BE2C (cell line): ENCODE results near the gene MAGI2.
"Not testable (repeated sequence)": the region's sequence is repeated elsewhere in the genome, so short reads cannot be mapped to it uniquely, and the experiment has no call there.

Experiments used
- DNase-seq: peaks from one replicate; pipeline ENCODE4 v3.0.0-alpha.2; 2020
- H3K27me3 ChIP-seq: fragments of 250-450 bp; sonication (Bioruptor Pico); 2 replicates; pipeline ENCODE4 v1.5.1; 2020; ENCODE audit warnings: mild to moderate bottlenecking
- H3K36me3 ChIP-seq: fragments of 250-450 bp; sonication (Bioruptor Pico); 2 replicates; pipeline ENCODE4 v1.5.1; 2020; ENCODE audit warnings: mild to moderate bottlenecking
- H3K4me1 ChIP-seq: fragments of 250-450 bp; sonication (Bioruptor Pico); 2 replicates; pipeline ENCODE4 v1.5.1; 2020
- H3K4me3 ChIP-seq: 2 replicates; pipeline ENCODE4 v1.5.1; 2011; ENCODE audit warnings: low read depth, low read length
- H3K9me3 ChIP-seq: fragments of 250-450 bp; sonication (Bioruptor Pico); 2 replicates; pipeline ENCODE4 v1.5.1; 2020
- TF ChIP-seq, protein P1 (sequence below): IDR thresholded peaks from 2 replicates; pipeline ENCODE4 v1.5.1; 2012; ENCODE audit warnings: mild to moderate bottlenecking, low read depth, low read length

MAGI2 gene

DNA sequence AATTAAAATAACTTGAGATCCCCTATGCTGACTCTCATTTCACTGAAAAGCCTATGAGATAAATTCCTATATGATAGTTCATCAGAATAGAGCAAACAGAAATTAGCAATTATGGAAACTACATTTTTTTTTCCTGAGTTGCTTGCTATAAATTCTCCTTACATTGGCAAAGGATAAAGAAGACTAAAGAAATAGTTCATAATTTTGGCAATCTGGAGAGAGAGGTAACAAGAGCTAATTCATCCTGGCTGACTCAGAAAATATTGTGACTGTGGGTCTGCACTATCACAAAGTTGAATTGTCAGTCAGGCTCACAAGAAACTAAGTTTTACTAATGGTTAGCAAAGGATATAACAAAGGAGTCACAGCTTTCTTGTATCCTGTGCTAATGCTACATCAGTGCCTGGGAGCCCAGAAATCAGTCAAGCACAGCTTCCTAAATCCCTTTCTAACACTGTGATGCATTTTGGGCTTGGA lies 483.0 kb downstream of the MAGI2 start:
- Histone ChIP-seq H3K4me3 (no peak overlapping the region), H3K36me3 (no peaks in the 10 kb centered on the region), H3K9me3 (no peaks in the 10 kb centered on the region), H3K4me1 (no peaks in the 10 kb centered on the region), H3K27me3 (no peaks in the 10 kb centered on the region; the same call in 1 of the 2 replicates)
- TF ChIP-seq, protein P1, sequence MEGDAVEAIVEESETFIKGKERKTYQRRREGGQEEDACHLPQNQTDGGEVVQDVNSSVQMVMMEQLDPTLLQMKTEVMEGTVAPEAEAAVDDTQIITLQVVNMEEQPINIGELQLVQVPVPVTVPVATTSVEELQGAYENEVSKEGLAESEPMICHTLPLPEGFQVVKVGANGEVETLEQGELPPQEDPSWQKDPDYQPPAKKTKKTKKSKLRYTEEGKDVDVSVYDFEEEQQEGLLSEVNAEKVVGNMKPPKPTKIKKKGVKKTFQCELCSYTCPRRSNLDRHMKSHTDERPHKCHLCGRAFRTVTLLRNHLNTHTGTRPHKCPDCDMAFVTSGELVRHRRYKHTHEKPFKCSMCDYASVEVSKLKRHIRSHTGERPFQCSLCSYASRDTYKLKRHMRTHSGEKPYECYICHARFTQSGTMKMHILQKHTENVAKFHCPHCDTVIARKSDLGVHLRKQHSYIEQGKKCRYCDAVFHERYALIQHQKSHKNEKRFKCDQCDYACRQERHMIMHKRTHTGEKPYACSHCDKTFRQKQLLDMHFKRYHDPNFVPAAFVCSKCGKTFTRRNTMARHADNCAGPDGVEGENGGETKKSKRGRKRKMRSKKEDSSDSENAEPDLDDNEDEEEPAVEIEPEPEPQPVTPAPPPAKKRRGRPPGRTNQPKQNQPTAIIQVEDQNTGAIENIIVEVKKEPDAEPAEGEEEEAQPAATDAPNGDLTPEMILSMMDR, result no peak
- DNase-seq, result no peak

GRCh38 chr7:78968951-78969350 lies 484.5 kb downstream of the MAGI2 start:
- no peaks in the 10 kb centered on the region for H3K4me1 ChIP-seq

GRCh38 chr7:78967561-78967960 lies 485.9 kb downstream of the MAGI2 start:
- not testable (repeated sequence) for H3K27me3 ChIP-seq, H3K4me3 ChIP-seq, DNase-seq, H3K36me3 ChIP-seq, H3K4me1 ChIP-seq, H3K9me3 ChIP-seq

More at GRCh38 chr7:78968951-78969350, 484.5 kb downstream of the MAGI2 start:
- no peak overlapping the region for H3K4me3 ChIP-seq
- no peaks in the 10 kb centered on the region for H3K36me3 ChIP-seq
- no peaks in the 10 kb centered on the region for H3K9me3 ChIP-seq
- TF ChIP-seq, protein P1, result no peak
- no peaks in the 10 kb centered on the region; the same call in 1 of the 2 replicates for H3K27me3 ChIP-seq
- no peak for DNase-seq

GRCh38 chr7:78967046-78967445 lies 486.4 kb downstream of the MAGI2 start:
- no peak for DNase-seq
- Histone ChIP-seq H3K9me3 (no peaks in the 10 kb centered on the region), H3K27me3 (no peaks in the 10 kb centered on the region; the same call in 1 of the 2 replicates), H3K4me1 (no peaks in the 10 kb centered on the region), H3K4me3 (no peak overlapping the region), H3K36me3 (no peaks in the 10 kb centered on the region)
- TF ChIP-seq, protein P1, result no peak

GRCh38 chr7:78959477-78959876 lies 494.0 kb downstream of the MAGI2 start:
- Histone ChIP-seq H3K36me3 (no peaks in the 10 kb centered on the region), H3K4me3 (no peak overlapping the region), H3K9me3 (no peaks in the 10 kb centered on the region), H3K4me1 (no peaks in the 10 kb centered on the region), H3K27me3 (peaks cover 9% of the 10 kb centered on the region)
- TF ChIP-seq, protein P1, result no peak
- DNase-seq, result no peak

- TF ChIP-seq, protein P1, result no peak
- Histone ChIP-seq H3K9me3 (no peaks in the 10 kb centered on the region), H3K4me3 (no peak overlapping the region), H3K27me3 (peaks cover 18% of the 10 kb centered on the region), H3K4me1 (no peaks in the 10 kb centered on the region), H3K36me3 (no peaks in the 10 kb centered on the region)
- DNase-seq, result no peak
These were observed 498.1 kb downstream of the MAGI2 start for GRCh38 chr7:78955329-78955728.

DNA sequence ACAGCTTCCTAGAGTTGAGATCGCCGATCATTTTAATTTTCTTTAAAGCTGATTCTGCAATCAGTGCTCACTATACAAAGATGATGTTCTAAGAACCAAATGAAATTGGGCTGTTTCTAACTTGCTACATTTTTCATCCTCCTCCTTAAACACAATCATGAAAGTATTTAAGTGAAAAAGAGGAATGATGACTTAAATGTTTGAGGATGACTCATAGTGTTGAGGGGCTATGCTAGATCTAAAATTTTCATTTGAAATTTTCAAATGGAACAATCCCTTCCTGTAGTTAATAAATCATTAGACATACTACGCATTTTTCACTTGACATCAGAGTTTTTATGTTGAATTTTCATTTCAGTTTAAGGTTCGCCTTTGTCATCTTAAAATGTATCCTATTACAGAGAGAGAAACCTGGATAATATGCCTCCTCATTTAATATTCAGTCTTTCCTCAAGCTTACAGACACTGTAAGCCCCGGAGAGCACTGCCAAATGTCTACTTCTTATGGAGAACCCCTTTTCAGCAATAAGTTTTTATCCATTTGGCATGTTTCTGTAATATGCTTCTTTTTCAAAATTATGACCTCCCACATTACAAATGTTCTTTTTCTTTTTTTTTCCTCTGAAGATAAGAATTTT lies 499.6 kb downstream of the MAGI2 start:
- TF ChIP-seq, protein P1, result no peak
- H3K4me1 ChIP-seq, result no peaks in the 10 kb centered on the region
- H3K27me3 ChIP-seq, result peaks cover 18% of the 10 kb centered on the region

More for the DNA sequence above, 499.6 kb downstream of the MAGI2 start:
- DNase-seq, result no peak
- no peaks in the 10 kb centered on the region for H3K36me3 ChIP-seq
- H3K9me3 ChIP-seq, result no peaks in the 10 kb centered on the region
- no peak overlapping the region for H3K4me3 ChIP-seq
